GM19351 (cell line): ENCODE results near the gene ANKRD17.
"Not testable (repeated sequence)": the region's sequence is repeated elsewhere in the genome, so short reads cannot be mapped to it uniquely, and the experiment has no call there.

Experiments used
- ATAC-seq: cut with Tn5 transposase; IDR thresholded peaks from one replicate; pipeline ENCODE4 v1.9.1; 2021; ENCODE audit warnings: mild to moderate bottlenecking, moderate library complexity; ENCODE audit not compliant: unreplicated experiment

The ANKRD17 gene

GRCh38 chr4:73206236-73206635 is 52.4 kb downstream of the ANKRD17 start:
- ATAC-seq, result no peak

GRCh38 chr4:73205482-73205881 is 53.1 kb downstream of the ANKRD17 start:
- ATAC-seq, result no peak

GRCh38 chr4:73203976-73204375 is 54.6 kb downstream of the ANKRD17 start:
- not testable (repeated sequence) for ATAC-seq

GRCh38 chr4:73197220-73197619 is 61.4 kb downstream of the ANKRD17 start:
- ATAC-seq, result no peak

- no peak for ATAC-seq
Measured at GRCh38 chr4:73194064-73194463, 64.5 kb downstream of the ANKRD17 start.

- ATAC-seq, result peak; percentile 14
Measured at GRCh38 chr4:73193659-73194058, 64.9 kb downstream of the ANKRD17 start.

- peak; percentile 80 for ATAC-seq
Measured at GRCh38 chr4:73193155-73193554, 65.4 kb downstream of the ANKRD17 start.

GRCh38 chr4:73189274-73189810 is 69.3 kb downstream of the ANKRD17 start:
- no peak for ATAC-seq

GRCh38 chr4:73187325-73187724 is 71.3 kb downstream of the ANKRD17 start:
- peak; percentile 62 for ATAC-seq

GRCh38 chr4:73185903-73186302 is 72.7 kb downstream of the ANKRD17 start:
- no peak for ATAC-seq

GRCh38 chr4:73181231-73181630 is 77.4 kb downstream of the ANKRD17 start:
- ATAC-seq, result peak; percentile 56

GRCh38 chr4:73178389-73178788 is 80.2 kb downstream of the ANKRD17 start:
- no peak for ATAC-seq

GRCh38 chr4:73172161-73172560 is 86.4 kb downstream of the ANKRD17 start:
- no peak for ATAC-seq

GRCh38 chr4:73170518-73171198 is 87.9 kb downstream of the ANKRD17 start:
- ATAC-seq, result no peak

- no peak for ATAC-seq
Measured at GRCh38 chr4:73166212-73166611, 92.4 kb downstream of the ANKRD17 start.

- no peak for ATAC-seq
Measured at GRCh38 chr4:73161527-73162185, 96.9 kb downstream of the ANKRD17 start.

- no peak for ATAC-seq
Measured at GRCh38 chr4:73156394-73156793, 102.2 kb downstream of the ANKRD17 start.

GRCh38 chr4:73152893-73153292 is 105.7 kb downstream of the ANKRD17 start:
- no peak for ATAC-seq

GRCh38 chr4:73142995-73143547 is 115.5 kb downstream of the ANKRD17 start:
- no peak for ATAC-seq

GRCh38 chr4:73139991-73140390 is 118.6 kb downstream of the ANKRD17 start:
- no peak for ATAC-seq

- ATAC-seq, result no peak
Measured at GRCh38 chr4:73139245-73139644, 119.4 kb downstream of the ANKRD17 start.

GRCh38 chr4:73137121-73137520 is 121.5 kb downstream of the ANKRD17 start:
- ATAC-seq, result no peak
